GM18909 (cell line): ENCODE data around the gene IVL.

Source experiments
- ATAC-seq: cut with Tn5 transposase; IDR thresholded peaks from one replicate; pipeline ENCODE4 v1.9.1; 2021; ENCODE audit warnings: mild to moderate bottlenecking; ENCODE audit not compliant: unreplicated experiment, poor library complexity

The IVL gene, protein sequence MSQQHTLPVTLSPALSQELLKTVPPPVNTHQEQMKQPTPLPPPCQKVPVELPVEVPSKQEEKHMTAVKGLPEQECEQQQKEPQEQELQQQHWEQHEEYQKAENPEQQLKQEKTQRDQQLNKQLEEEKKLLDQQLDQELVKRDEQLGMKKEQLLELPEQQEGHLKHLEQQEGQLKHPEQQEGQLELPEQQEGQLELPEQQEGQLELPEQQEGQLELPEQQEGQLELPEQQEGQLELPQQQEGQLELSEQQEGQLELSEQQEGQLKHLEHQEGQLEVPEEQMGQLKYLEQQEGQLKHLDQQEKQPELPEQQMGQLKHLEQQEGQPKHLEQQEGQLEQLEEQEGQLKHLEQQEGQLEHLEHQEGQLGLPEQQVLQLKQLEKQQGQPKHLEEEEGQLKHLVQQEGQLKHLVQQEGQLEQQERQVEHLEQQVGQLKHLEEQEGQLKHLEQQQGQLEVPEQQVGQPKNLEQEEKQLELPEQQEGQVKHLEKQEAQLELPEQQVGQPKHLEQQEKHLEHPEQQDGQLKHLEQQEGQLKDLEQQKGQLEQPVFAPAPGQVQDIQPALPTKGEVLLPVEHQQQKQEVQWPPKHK

DNA sequence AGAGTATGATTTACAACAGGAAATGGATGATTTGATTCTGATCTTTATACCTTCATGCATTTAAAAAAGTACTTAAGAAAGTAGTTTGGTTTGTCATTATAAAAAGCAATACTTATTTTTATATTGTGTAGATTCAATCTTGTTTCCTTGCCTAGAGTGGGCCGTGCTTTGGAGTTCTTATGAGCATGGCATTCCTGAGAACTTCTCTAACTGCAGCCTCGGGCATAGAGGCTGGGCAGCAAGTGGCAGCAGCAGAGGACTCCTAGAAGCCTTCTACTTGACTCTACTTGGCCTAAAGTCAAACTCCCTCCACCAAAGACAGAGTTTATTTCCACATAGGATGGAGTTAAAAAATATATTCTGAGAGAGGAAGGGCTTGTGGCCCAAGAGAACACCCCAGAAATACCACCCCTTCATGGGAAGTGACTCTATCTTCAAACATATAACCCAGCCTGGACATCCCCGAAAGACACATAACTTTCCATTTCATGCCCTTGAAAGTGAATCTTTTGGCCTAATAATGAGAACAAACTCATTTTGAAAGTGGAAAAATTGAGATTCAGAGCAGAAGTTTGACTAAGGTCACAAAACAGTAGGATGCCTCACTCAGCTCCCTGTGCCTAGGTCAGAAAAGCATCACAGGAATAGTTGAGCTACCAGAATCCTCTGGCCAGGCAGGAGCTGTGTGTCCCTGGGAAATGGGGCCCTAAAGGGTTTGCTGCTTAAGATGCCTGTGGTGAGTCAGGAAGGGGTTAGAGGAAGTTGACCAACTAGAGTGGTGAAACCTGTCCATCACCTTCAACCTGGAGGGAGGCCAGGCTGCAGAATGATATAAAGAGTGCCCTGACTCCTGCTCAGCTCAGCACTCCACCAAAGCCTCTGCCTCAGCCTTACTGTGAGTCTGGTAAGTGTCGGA lies at the start of gene IVL:
TSS of gene IVL (plus strand) at position 861 of the 916 bp plus-strand sequence. CDS start 1,252 bp downstream, outside the sequence.
- no peak for ATAC-seq

DNA sequence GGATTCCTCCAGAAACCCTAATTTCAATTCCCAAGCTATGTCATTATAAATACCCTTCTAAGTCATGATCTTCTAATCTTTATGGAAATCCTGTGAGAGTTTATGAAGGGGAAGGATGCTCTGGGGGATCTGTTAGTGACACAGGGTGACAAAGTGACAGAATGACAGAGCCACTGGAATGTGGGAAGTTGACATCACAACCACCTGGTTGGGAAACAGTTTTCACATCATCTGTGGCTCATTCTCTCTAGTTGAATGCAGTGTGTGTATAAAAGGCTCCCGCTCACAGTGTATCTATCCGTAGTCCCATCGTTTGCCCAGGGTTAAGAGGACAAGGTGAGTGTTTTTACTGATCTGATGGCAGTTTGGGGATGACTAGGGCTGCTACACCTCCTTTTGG lies 48.6 kb upstream of the IVL start, which contains the start of gene LCE7A:
TSS of gene LCE7A (plus strand) at position 301 of the 400 bp plus-strand sequence. CDS start 702 bp downstream, outside the sequence.
- no peak for ATAC-seq

DNA sequence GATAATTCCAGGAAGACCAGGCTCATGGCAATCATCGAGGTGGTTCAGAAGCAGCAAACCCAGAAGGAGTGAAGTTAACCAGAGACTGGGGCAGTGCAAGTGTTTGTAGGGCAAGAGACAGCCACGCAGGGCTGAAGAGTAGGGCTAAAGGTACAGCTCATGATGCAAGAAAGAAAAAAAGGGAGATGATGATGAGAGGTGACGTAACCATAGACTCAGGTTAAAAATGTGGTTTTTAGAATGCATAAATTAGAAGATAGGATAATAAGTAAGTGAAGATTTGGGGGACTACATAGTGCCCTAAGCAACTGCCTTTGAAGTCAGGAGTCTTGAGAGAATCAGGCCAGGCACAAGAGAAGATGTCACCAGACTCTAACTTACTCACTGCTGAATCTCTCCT lies 48.2 kb upstream of the IVL start:
- no peak for ATAC-seq

DNA sequence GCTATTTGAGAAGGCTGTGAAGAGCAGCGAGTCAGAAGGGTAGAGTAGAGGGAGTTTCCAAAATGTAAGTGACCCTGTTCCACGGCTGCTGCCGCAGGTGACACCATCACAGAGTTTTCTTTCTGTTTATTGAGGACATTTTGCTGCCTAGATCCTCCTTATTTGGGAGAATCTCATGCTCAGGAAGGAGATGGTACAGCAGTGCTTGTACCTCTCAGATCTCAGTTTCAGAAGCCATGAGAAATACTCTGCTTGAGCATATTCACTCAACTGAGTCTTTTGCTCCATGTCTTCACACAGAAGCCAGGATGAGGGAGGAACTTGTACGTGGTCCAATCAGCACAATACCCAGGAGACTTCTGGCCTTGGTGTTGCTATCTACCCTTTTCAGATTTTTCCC lies 47.0 kb upstream of the IVL start:
- ATAC-seq, result no peak

DNA sequence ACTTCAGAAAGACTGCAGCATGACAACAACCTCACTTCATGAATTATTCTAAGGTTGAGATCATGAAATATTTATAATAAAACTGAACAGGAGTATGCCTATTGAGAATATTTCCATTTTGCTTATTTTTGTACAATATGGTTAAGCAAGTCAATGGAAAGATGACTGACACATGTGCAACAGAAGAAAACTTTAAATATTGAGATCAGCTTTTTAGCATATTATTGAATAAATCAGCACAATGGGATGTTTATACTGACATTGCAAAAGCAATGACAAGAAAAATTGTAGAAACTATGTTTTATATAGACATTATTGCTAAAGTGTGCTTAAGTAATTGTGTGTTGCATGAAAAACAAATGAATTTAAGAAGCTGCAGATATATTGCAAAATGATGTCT lies 43.9 kb upstream of the IVL start:
- ATAC-seq, result no peak

DNA sequence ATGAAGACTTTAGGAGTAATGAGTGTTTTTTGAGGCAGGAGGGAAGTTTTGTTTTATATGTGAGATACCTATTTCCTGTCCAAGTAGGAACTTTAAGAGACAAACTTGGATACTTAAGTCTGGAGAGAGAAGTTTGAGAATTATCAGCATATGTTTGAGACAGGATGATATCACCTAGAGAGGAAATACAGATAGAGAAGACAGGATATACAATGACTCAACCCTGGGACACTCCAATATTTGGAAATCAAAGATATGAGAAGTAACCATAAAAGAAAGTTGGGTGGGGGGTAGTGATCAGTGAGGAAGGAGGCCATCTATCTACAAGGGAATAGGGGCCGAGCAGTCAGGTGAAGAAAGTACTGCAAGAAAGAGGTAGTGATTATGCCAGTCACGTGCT lies 42.0 kb upstream of the IVL start:
- no peak for ATAC-seq

DNA sequence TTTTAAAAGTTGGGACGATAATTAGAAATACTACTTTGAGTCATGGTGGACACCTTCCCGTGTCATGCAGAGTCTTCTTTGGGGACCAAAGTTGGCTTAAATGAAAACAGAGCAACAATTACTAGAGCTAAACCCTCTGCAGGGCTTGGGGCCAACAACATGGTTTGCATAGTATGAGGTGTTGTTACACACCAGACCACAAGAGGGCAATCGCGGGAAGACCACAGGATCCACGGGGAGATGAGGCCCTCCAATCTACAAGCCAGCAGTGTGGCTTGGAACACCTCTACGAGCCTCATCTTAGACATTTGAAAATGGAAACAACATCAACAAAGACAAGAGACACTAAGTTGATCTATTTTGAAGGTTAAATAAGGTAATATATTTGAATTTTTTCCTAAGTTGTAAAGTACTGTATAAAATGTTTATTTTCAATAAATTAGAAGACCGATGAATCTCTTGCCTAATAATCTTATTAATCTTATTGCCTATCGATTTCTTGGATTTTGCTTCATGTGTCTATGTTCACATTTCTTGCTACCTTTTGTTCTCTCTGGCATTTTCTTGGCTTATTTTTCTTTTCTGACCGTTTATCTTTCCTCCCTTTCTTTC lies 38.4 kb upstream of the IVL start:
- ATAC-seq, result no peak

DNA sequence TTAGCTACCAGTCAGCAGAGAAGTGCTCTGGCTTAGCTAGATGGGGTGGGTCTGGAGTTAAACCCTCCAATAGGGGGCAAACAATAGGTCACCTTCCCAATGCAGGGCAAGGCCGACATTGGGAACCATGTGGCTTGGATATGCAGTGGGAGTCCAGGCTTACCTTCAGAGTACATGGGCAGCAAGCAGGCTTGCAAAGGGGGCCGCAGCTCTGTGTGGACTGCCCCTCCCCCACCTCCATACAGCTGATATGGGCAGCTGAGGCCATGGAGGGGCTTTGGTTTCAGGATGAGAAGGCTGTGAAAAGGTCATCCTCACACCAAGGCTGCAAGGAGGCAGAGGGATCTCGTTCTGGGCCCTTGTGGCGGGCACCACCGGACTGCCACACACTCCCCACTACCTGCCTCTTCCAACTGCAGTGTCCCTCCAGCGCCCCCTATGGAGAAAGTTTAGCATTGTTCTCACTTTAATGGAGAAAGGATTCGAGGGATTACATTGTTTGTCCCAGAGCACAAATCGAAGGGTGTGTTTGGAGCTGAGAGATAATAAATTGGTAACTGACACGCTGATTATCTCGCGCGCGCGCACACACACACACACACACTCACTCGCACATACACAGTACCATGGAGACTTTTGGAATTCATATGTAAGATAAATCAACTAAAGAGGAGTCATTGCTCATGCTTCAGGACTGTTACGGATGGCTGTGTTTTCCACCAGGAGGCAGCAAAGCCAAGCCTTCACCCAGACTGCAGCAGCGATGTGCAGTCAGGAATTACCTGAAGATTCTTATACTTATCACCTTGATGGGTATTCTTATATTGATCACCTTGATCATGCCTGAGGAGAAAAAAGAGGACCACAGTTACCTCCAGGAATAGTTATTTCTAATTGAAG lies 37.3 kb upstream of the IVL start:
- no peak for ATAC-seq

DNA sequence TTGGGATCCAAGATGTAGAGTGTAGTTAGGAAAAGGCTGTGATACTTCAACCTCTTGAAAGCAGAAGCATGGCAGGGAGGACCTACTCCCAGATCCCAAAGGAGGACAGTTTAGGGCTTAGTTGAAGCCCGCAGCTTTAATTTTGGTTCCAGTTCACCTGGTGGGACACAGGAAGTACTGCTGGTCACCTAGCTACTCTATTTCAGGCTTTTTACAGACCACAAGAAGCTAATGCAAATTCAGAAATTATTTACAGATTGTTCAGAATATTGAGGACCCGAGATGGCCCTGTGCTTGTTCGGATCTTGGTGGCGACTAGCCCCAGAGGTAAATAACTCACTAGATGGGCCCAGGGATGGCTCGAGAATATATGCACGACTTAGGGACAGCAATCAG lies 36.6 kb upstream of the IVL start:
- ATAC-seq, result no peak

DNA sequence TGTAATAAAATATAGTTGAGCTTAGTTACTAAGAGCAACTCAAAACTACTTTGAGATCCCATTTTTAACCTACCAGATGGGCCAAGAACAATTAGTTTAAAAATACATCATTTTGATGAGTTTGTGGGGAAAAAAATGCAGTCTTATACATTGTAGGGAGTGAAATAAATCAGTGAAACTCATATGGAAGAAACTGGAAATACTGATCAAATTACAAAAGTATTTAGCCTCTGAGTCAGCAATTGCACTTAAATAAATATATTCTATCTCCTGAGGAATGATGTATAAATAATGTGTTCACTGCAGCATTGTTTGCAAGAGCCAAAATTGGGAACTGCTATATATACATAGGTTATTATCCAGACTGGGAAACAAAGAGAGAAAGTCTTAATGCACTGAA lies 34.9 kb upstream of the IVL start:
- ATAC-seq, result no peak

DNA sequence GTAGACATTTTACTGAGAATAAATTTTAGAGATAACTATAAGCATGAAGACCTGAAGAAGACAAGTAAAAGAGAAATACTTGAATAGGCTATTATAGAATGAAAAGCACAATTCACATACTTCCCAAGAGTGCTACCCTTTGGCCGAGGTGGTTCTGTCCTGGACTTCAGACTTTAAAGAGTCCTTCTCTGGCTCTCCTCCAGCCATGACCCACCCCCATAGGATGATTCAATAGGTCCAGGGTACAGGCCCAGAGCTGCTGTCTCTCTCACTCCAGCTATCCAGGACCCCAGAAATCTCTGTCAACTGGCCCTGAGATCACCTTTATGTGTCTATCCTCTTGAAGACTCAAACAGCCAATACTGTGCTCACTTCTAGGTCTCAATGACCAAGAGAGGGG lies 31.5 kb upstream of the IVL start:
- no peak for ATAC-seq

DNA sequence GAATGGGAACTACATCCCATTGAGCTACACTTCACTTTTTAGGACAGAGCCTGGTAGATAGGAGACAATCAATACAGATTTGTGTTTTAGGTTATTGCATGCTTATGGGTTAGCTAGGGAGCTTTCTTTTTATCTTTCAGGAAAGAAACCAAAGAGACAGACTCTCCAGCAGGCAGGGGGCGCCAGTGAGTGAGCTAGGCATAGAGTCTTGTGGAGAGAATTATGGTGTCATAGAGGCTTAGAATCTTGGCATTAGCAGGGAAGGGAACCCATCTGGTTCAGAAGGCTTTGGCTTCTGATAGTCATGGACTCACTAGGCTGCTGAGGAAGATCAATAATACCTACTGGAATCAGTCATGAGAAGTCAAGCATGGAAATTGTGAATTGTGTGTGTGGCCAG lies 30.3 kb upstream of the IVL start, which contains the start of gene SMCP:
TSS of gene SMCP (plus strand) at position 281 of the 400 bp plus-strand sequence. CDS start 6,101 bp downstream, outside the sequence.
- no peak for ATAC-seq

DNA sequence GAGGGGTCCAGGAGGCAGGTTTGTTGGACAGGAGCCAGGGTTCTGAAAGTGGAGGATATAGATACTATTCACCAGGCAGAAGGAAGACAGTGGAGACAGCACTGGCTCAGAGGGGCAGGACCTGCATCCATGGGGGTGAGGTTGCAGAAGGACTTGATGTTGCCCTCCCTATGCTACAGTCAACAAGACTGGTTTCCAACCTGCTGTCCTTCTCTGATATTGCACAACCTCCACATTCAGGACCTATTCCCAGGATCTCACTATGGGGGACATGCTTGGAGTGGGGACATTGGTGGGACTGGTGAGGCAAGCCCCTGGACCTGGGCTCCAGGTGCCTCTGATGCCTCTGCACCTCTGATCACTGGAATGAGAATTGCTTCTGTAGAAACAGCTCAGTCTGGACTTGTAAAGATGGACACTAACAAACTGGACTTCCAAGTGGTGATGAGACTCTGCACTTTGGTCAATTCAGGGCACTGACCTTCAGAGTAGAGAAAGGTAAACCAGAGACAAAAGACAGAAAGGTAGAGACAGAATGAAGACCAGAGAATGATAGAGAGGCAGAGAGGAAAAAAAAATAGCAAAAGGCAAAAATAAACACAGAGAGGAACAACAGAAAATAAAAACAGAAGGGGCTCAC lies 28.7 kb upstream of the IVL start:
- no peak for ATAC-seq

DNA sequence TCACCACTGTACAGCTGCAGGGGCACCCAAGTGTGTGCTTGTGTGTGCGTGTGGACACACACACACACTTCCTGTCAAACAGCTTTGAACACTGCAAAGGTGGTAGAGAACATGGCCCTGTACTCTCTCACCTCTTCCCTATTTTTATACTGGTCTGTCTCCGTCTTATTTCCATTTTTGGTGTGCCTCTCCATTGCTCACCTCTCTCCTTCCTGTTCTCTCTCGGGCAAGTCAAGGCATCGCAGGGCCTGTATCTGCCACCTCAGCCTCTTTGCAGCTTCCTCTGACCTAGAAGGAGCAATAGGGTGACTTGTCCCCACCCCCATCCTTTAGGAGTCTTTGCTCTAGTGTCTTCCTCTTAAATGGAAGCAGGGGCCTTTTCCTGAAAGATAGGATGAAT lies 28.0 kb upstream of the IVL start:
- ATAC-seq, result no peak

DNA sequence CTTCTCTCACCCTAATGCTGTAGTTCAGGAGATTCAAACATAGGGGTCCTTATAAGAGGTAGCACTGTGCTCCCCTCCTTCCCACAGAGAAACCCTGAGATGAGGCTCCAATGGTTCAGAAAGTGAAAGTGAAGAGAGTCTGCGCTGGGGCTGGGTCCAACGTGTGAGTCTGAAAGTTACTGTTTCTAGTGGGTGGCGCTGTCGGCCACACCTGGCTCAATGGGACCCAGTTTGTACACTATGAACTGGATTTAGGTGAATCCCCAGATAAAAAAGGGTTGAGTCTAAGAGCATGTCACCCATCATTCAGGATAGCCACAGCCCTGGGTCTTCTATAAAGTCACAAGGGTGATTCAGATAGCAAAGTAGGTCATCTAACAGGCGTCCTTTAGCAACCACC lies 27.4 kb upstream of the IVL start:
- no peak for ATAC-seq

DNA sequence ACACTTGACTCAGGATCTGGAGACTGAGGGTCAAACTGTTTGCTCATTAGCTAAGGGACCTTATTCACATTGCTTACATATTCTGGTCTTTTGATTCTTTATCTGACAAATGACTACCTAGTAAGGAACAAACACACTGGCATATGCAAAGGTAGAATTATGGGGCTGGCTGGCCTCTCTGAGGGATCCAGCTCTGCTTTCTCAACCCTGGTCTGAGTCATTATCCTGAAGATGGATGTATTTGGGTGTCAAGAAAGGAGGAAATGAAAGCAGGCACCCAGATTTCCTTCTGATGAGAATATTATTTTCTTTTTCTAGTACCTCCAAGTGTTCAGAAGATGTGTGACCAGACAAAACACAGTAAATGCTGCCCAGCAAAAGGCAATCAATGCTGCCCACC lies 24.3 kb upstream of the IVL start:
- no peak for ATAC-seq

DNA sequence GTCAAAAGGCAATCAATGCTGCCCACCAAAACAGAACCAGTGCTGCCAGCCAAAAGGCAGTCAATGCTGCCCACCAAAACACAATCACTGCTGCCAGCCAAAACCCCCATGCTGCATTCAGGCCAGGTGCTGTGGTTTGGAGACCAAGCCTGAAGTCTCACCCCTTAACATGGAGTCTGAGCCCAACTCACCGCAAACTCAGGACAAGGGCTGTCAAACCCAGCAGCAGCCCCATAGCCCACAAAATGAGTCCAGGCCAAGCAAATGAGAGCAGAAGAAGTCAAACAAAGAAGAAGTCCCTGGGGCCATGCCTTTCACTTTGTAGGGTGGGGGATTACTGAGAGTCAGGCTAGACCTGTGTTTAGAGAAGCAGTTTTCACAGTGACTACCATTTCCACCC lies 23.8 kb upstream of the IVL start:
- ATAC-seq, result no peak

DNA sequence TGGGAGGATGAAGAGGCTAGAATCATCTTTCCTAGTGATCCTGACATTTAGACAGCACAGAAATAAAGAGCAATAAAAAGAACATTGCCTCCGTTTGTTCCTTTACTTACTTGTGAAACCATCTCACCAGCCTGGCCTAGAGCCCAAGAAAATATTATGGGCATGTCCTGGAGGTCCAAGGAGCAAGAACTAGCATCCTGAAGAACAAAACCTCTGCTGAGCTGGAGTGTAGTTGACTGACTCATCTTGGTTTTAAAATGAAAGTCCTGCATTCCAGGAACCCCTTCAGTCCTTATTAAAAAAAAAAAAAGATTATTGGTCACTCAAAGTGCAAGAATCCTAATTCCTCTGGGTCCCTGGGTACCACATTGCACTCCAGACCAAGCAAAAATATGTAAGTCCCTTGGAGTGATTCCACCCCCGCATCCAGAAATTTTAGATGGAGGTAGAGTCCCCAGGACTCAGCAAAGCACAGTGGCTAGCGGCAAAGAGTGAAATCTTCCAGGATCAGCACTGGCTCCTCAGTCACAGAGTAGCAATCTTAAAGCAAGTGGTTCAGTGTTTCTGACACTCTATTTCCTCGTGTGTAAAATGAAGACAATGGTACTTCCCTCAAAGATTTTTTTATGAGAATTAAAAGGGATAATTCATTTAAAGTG lies 23.3 kb upstream of the IVL start:
- ATAC-seq, result no peak
